KMS-11 (cell line): ENCODE data around the gene AVEN.

Source experiments
- H2AFZ ChIP-seq: fragments of 200-600 bp; sonication (generic); 2 replicates; pipeline ENCODE4 v1.6.1; 2016; ENCODE audit warnings: antibody characterized with exemption, mixed run types, low read depth
- H3K27ac ChIP-seq: fragments of 200-600 bp; sonication (generic); 2 replicates; pipeline ENCODE4 v1.6.1; 2016; ENCODE audit warnings: mild to moderate bottlenecking, mixed run types
- H3K27me3 ChIP-seq: fragments of 200-600 bp; sonication (generic); 2 replicates; pipeline ENCODE4 v1.6.1; 2017; ENCODE audit warnings: mild to moderate bottlenecking, low read depth, mixed run types, moderate library complexity; ENCODE audit not compliant: insufficient read depth
- H3K36me3 ChIP-seq: fragments of 200-600 bp; sonication (generic); 2 replicates; pipeline ENCODE4 v1.6.1; 2017; ENCODE audit warnings: mild to moderate bottlenecking, mixed run types; ENCODE audit not compliant: insufficient read depth
- H3K4me1 ChIP-seq: fragments of 200-600 bp; sonication (generic); 2 replicates; pipeline ENCODE4 v1.6.1; 2016; ENCODE audit warnings: mild to moderate bottlenecking, low read depth, mixed run types; ENCODE audit not compliant: poor library complexity, severe bottlenecking
- H3K4me2 ChIP-seq: fragments of 200-600 bp; sonication (generic); 2 replicates; pipeline ENCODE4 v1.7.0; 2016; ENCODE audit warnings: mild to moderate bottlenecking, mixed run types
- H3K4me3 ChIP-seq: fragments of 200-600 bp; sonication (generic); IDR thresholded peaks from 2 replicates; pipeline ENCODE4 v1.6.1; 2017; ENCODE audit warnings: low read depth, low read length, mixed read lengths; ENCODE audit not compliant: insufficient read depth
- H3K79me2 ChIP-seq: fragments of 200-600 bp; sonication (generic); 2 replicates; pipeline ENCODE4 v1.6.1; 2016; ENCODE audit warnings: low read depth, mixed run types; ENCODE audit not compliant: insufficient read depth
- H3K9ac ChIP-seq: fragments of 200-600 bp; sonication (generic); 2 replicates; pipeline ENCODE4 v1.6.1; 2016; ENCODE audit warnings: mild to moderate bottlenecking, mixed run types
- H4K20me1 ChIP-seq: fragments of 200-600 bp; sonication (generic); 2 replicates; pipeline ENCODE4 v1.6.1; 2016; ENCODE audit warnings: mild to moderate bottlenecking, mixed run types; ENCODE audit not compliant: insufficient read depth
- TF ChIP-seq, protein P1 (sequence below): fragments of 200-600 bp; sonication (generic); conservative IDR thresholded peaks from 2 replicates; pipeline ENCODE4 v1.6.1; 2017; ENCODE audit warnings: low read depth, mild to moderate bottlenecking, antibody characterized with exemption, low read length, moderate library complexity, mixed read lengths

The AVEN gene

GRCh38 chr15:33971811-33972210 is 67.2 kb downstream of the AVEN start:
- H2AFZ ChIP-seq, result no peak overlapping the region
- no peaks in the 10 kb centered on the region for H3K79me2 ChIP-seq

GRCh38 chr15:33968821-33969220 is 70.2 kb downstream of the AVEN start:
- no peak overlapping the region for H3K27ac ChIP-seq
- TF ChIP-seq, protein P1, sequence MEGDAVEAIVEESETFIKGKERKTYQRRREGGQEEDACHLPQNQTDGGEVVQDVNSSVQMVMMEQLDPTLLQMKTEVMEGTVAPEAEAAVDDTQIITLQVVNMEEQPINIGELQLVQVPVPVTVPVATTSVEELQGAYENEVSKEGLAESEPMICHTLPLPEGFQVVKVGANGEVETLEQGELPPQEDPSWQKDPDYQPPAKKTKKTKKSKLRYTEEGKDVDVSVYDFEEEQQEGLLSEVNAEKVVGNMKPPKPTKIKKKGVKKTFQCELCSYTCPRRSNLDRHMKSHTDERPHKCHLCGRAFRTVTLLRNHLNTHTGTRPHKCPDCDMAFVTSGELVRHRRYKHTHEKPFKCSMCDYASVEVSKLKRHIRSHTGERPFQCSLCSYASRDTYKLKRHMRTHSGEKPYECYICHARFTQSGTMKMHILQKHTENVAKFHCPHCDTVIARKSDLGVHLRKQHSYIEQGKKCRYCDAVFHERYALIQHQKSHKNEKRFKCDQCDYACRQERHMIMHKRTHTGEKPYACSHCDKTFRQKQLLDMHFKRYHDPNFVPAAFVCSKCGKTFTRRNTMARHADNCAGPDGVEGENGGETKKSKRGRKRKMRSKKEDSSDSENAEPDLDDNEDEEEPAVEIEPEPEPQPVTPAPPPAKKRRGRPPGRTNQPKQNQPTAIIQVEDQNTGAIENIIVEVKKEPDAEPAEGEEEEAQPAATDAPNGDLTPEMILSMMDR, result no peak
- H3K79me2 ChIP-seq, result no peaks in the 10 kb centered on the region

More at GRCh38 chr15:33971811-33972210, 67.2 kb downstream of the AVEN start:
- no peaks in the 10 kb centered on the region; the same call in 1 of the 2 replicates for H4K20me1 ChIP-seq
- no peak overlapping the region for H3K27ac ChIP-seq
- H3K4me3 ChIP-seq, result no peak overlapping the region
- no peaks in the 10 kb centered on the region for H3K4me1 ChIP-seq
- no peaks in the 10 kb centered on the region for H3K27me3 ChIP-seq
- TF ChIP-seq, protein P1, result no peak
- no peak overlapping the region for H3K4me2 ChIP-seq
- H3K36me3 ChIP-seq, result no peaks in the 10 kb centered on the region; the same call in 1 of the 2 replicates
- no peak overlapping the region for H3K9ac ChIP-seq

DNA sequence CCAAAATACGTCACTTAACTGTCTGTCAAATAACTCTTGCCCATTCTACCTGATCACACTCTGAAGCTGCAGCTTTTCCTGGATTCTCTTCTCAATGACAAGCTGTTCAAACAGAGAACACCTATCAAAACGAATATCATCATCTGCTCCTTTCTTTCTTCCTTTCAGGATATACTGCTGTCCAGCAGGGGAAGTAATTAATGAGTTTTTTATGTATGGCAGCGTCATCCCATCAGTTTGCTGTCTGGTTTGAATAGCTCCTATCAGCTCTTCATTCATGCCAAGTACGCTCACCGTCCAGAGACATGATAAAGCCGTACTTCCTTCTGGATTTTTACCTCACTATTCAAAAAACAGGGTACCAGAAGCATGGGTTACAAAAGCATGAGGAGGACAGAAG is 70.8 kb downstream of the AVEN start, which contains the start of gene CHRM5:
CHRM5 (plus strand) TSS at position 274 of the 400 bp plus-strand sequence. CDS start 94,221 bp downstream, outside the sequence.
- Histone ChIP-seq H3K4me1 (no peaks in the 10 kb centered on the region), H3K4me2 (no peak within 1 kb of the TSS), H3K79me2 (no peaks in the 10 kb centered on the region), H3K27me3 (no peaks in the 10 kb centered on the region), H3K27ac (no peak within 1 kb of the TSS), H3K4me3 (no peak within 1 kb of the TSS), H4K20me1 (no peaks in the 10 kb centered on the region; the same call in 1 of the 2 replicates), H3K36me3 (no peaks in the 10 kb centered on the region; the same call in 1 of the 2 replicates), H2AFZ (no peak within 1 kb of the TSS), H3K9ac (no peak within 1 kb of the TSS)
- TF ChIP-seq, protein P1, result no peak

More at GRCh38 chr15:33968821-33969220, 70.2 kb downstream of the AVEN start:
- Histone ChIP-seq H3K9ac (no peak overlapping the region), H3K4me1 (no peaks in the 10 kb centered on the region), H2AFZ (no peak overlapping the region), H3K4me3 (no peak overlapping the region), H3K27me3 (no peaks in the 10 kb centered on the region), H3K4me2 (no peak overlapping the region), H3K36me3 (no peaks in the 10 kb centered on the region; the same call in 1 of the 2 replicates), H4K20me1 (no peaks in the 10 kb centered on the region; the same call in 1 of the 2 replicates)

- Histone ChIP-seq H3K27ac (no peak overlapping the region), H3K9ac (no peak overlapping the region), H2AFZ (no peak overlapping the region), H3K36me3 (no peaks in the 10 kb centered on the region; the same call in 1 of the 2 replicates), H3K4me2 (no peak overlapping the region), H3K79me2 (no peaks in the 10 kb centered on the region), H3K4me3 (no peak overlapping the region), H3K27me3 (no peaks in the 10 kb centered on the region), H4K20me1 (no peaks in the 10 kb centered on the region), H3K4me1 (no peaks in the 10 kb centered on the region)
- TF ChIP-seq, protein P1, result no peak
These were observed 74.4 kb downstream of the AVEN start for GRCh38 chr15:33964665-33965040.
